ENCODE measurements around the gene LRTM2.

DNA sequence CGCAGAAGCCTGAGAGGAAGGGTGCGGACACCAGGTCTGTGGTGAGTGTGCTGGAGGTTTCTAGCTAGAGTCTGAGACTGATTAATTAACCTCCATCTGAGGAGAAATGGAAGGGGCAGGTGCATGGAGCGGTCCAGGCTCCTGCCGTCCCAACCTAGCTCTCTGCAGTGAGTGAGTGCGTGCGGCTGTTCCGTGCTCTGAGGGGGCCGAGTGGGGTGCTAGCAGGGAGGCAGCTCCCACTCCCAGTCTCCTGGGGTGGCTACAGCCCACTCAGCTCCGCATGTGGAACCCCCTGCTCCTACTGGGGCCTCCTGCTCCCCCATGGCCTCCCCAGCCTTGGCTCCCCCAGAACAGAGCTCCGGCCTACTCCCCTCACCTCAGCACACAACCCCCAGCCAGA, 2.9 kb downstream of the LRTM2 start:
- TF ChIP-seq, protein P1, sequence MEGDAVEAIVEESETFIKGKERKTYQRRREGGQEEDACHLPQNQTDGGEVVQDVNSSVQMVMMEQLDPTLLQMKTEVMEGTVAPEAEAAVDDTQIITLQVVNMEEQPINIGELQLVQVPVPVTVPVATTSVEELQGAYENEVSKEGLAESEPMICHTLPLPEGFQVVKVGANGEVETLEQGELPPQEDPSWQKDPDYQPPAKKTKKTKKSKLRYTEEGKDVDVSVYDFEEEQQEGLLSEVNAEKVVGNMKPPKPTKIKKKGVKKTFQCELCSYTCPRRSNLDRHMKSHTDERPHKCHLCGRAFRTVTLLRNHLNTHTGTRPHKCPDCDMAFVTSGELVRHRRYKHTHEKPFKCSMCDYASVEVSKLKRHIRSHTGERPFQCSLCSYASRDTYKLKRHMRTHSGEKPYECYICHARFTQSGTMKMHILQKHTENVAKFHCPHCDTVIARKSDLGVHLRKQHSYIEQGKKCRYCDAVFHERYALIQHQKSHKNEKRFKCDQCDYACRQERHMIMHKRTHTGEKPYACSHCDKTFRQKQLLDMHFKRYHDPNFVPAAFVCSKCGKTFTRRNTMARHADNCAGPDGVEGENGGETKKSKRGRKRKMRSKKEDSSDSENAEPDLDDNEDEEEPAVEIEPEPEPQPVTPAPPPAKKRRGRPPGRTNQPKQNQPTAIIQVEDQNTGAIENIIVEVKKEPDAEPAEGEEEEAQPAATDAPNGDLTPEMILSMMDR (optimal IDR thresholded peaks at IDR 0.05 in 1 of 3, IDR thresholded peaks at IDR 0.05 in 1 of 3, conservative IDR thresholded peaks at IDR 0.05 in 1 of 3; ENCODE audit: extremely low read depth in 1 of 3, insufficient read depth in 2 of 3, low read length in 3 of 3), result no peak
- TF ChIP-seq EZH2 (IDR thresholded peaks at IDR 0.05; ENCODE audit: low read length), result no peak
